Measurements from ENCODE around the gene ZNF558.
"Not testable (repeated sequence)": the region's sequence is repeated elsewhere in the genome, so short reads cannot be mapped to it uniquely, and the experiment has no call there.

The ZNF558 gene

DNA sequence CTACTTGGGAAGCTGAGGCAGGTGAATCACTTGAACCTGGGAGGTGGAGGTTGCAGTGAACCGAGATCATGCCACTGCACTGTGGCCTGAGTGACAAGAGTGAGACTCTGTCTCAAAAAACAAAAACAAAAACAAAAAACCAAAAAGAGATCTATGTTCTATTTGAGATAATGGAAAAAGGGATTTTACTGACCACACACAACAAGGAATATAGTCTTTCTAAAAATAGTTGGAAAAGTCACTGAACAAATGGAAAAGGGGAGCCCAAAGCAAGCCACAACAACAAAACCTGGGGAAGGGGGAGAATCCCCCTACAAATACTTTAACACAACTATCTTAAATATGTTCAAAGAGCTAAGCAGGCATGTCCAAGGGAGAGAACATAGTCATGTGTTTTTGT is 37.3 kb downstream of the ZNF558 start:
- DNase-seq: no peak

- DNase-seq: not testable (repeated sequence)
Observed at GRCh38 chr19:8773587-8773986, 58.5 kb downstream of the ZNF558 start.

DNA sequence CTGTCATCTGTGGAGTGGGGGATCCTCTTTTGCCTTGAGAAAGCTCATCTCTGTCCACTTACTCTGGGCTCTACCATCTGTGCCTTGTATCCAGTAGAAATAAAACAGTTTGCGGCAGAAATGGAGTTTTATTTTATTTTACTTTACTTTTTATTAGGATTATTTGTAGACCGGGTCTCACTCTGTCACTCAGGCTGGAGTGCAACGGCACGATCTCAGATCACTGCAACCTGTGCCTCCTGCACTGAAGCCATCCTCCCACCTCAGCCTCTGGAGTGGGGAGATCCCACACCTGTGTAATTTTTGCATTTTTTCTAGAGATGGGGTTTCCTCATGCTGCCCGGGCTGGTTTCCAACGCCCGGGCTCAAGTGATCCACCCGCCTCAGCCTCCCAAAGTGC is 62.8 kb downstream of the ZNF558 start:
- not testable (repeated sequence) for DNase-seq

GRCh38 chr19:8767257-8767656 is 64.8 kb downstream of the ZNF558 start:
- DNase-seq: not testable (repeated sequence)

Measured in activated CD8-positive, alpha-beta memory T cell treated with anti-CD3 and anti-CD28 coated beads for 24 hours (primary cell).